GM18868 (cell line): ENCODE data around the gene DSC1.
"Not testable (repeated sequence)": the region's sequence is repeated elsewhere in the genome, so short reads cannot be mapped to it uniquely, and the experiment has no call there.

Experiments used
- ATAC-seq: cut with Tn5 transposase; IDR thresholded peaks from one replicate; pipeline ENCODE4 v1.9.1; 2021; ENCODE audit warnings: mild to moderate bottlenecking, moderate library complexity; ENCODE audit not compliant: unreplicated experiment

Gene DSC1

GRCh38 chr18:31162825-31163435 lies at the start of gene DSC1:
TSS of gene DSC1 (minus strand) at chr18:31162856. CDS start at chr18:31162594, 262 bp downstream.
- no peak for ATAC-seq

GRCh38 chr18:31211047-31211446 lies 48.4 kb upstream of the DSC1 start:
- no peak for ATAC-seq

GRCh38 chr18:31209041-31209440 lies 46.4 kb upstream of the DSC1 start:
- no peak for ATAC-seq

GRCh38 chr18:31207391-31207790 lies 44.7 kb upstream of the DSC1 start:
- no peak for ATAC-seq

- peak; percentile 96 for ATAC-seq
Observed at GRCh38 chr18:31206787-31207381, 44.2 kb upstream of the DSC1 start.

GRCh38 chr18:31206071-31206470 lies 43.4 kb upstream of the DSC1 start:
- no peak for ATAC-seq

- ATAC-seq: no peak
Observed at GRCh38 chr18:31205273-31205672, 42.6 kb upstream of the DSC1 start.

- no peak for ATAC-seq
Observed at GRCh38 chr18:31204833-31205232, 42.2 kb upstream of the DSC1 start.

GRCh38 chr18:31204166-31204565 lies 41.5 kb upstream of the DSC1 start:
- ATAC-seq: no peak

GRCh38 chr18:31203794-31204148 lies 41.1 kb upstream of the DSC1 start:
- ATAC-seq: no peak

GRCh38 chr18:31203096-31203793 lies 40.6 kb upstream of the DSC1 start:
- peak; percentile 26 for ATAC-seq

GRCh38 chr18:31199190-31199769 lies 36.6 kb upstream of the DSC1 start:
- no peak for ATAC-seq

GRCh38 chr18:31197676-31198075 lies 35.0 kb upstream of the DSC1 start:
- ATAC-seq: no peak

- ATAC-seq: no peak
Observed at GRCh38 chr18:31195063-31195462, 32.4 kb upstream of the DSC1 start.

GRCh38 chr18:31192086-31192776 lies 29.6 kb upstream of the DSC1 start:
- no peak for ATAC-seq

GRCh38 chr18:31190919-31191318 lies 28.3 kb upstream of the DSC1 start:
- ATAC-seq: no peak

- ATAC-seq: no peak
Observed at GRCh38 chr18:31189757-31190156, 27.1 kb upstream of the DSC1 start.

GRCh38 chr18:31185186-31185950 lies 22.7 kb upstream of the DSC1 start:
- no peak for ATAC-seq

GRCh38 chr18:31183302-31183701 lies 20.6 kb upstream of the DSC1 start:
- no peak for ATAC-seq

GRCh38 chr18:31177369-31177768 lies 14.7 kb upstream of the DSC1 start:
- ATAC-seq: not testable (repeated sequence)

GRCh38 chr18:31176531-31176930 lies 13.9 kb upstream of the DSC1 start:
- ATAC-seq: no peak
